ENCODE data around the gene PCDHGB1. TPM values are rescaled to one million over a fixed set of nuclear protein-coding genes. Genes with fewer than 3 reads are reported as not detected.

PCDHGB1 gene
- 4.5 and 5.0 TPM in 2 replicates for total RNA-seq (2014; rRNA removed; shearing (Covaris generic))

DNA sequence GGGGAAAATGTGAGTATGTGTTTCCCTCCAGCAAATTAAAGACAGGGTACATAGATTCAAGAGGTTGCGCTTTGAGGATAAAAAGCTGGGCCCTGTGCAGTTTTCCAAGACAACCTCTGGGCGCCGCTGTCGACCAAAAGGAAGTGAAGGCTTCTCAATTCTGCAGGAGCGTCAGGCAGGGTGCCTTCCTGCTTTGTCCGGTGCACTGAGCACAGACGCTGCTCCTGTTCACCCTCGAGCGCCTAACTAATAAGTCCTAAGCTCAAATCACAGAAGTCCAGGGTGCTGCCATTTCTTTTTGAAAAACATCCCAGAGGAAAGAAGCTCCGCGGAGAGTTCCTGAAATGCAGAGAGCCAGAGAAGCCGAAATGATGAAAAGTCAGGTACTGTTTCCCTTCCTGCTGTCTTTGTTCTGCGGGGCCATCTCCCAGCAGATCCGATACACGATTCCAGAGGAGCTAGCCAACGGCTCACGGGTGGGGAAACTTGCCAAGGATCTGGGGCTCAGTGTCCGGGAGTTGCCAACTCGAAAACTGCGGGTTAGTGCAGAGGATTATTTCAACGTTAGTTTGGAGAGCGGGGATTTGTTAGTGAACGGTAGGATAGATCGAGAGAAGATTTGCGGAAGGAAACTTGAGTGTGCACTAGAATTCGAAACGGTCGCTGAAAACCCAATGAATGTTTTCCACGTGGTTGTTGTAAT is at the start of gene PCDHGB1:
Gene PCDHGB1, plus strand, starts transcription at position 183 of the 703 bp plus-strand sequence. Its CDS starts 162 bp downstream, at position 345.

DNA sequence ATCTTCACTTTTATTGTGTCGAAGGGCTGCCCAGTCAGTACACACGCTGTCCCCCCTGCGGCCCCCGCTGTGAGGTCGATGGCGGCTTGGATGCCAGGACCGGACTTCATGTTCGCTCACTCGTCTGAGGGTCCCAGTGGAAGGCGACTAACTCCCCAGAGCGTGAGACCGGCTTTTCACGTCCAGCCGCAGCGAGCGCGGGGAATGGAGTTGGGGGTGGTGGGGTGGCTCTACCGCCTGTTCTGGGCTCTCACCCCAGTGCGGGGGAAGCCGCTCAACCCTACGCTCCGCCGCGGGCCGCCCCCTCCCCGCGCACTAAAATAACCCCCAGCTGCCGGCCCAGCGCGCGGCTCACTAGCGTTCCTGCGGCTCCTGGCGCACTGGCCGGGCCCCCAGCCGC is 46.1 kb upstream of the PCDHGB1 start, which contains the start of gene SLC25A2:
Gene SLC25A2, minus strand, starts transcription at position 294 of the 400 bp plus-strand sequence. Its CDS starts 184 bp downstream, at position 110.

DNA sequence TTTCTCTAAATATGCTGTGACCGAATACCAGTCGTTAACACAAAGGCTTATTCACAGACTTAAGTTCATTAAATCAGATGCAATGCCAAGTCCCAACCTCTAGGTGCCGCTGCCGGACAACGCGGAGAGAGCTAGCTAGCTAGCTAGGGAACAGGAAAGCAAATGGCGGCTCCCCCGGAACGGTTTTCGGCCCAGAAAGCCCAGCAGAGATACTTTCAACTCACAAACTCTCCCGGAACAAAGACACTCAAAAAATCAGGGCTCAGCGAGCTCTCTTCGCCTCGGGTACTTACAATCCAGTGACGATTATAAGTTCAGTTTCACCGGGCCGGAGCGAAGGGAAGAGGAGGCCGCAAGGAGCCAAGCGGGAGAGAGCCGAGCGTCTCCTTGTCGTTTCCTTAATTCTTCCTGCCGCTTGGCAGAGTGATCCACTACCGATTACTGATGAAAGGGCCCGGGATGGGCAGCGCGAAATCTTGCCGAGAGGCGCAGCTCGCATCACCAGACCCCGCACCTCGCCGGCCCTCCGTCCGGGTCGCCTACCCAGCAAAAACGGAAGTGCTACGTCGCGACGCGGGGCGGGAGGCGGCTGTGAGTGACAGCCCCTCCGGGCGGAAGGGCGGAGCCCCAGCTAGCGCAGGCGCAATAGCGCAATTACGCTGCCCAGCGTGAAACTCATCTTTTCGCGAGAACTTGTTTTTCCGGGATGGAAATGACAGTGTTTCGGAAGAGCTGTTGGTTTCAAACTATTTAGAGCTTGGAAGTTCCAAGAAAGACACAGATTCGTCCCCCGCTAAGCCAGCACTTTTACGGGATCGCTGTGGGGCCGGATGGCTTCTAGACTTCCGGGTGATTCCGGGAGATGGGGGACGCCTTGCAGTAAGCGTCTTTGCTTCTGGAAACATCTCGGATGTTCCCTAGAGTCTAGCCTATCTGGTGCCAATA is 29.4 kb upstream of the PCDHGB1 start, which contains the start of gene TAF7:
Gene TAF7, minus strand, starts transcription at position 560 of the 945 bp plus-strand sequence. CDS start 740 bp downstream, outside the sequence.

DNA sequence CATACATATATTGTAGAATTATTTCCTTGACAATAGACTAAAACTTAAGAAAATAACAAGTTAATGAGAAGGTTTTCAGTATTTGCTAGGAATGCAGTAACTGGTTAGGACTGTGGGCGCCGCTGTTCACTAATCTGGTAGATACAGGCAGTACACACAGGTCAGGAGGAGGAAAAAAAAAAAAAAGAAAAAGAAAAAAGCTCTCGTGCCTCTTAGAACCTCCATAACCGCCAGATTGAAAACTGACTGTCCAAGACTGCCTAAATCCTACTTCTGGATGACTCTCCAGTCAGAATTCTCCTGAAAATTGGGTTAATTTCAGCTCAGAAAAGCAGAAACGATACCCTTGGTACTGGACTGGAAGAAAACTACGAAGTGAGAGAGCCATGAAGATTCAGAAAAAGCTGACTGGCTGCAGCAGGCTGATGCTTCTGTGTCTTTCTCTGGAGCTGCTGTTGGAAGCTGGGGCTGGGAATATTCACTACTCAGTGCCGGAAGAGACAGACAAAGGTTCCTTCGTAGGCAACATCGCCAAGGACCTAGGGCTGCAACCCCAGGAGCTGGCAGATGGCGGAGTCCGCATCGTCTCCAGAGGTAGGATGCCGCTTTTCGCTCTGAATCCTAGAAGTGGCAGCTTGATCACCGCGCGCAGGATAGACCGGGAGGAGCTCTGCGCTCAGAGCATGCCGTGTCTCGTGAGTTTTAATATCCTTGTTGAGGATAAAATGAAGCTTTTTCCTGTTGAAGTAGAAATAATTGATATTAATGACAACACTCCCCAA is 19.4 kb upstream of the PCDHGB1 start, which contains the start of gene PCDHGA1:
Gene PCDHGA1, plus strand, starts transcription at position 216 of the 782 bp plus-strand sequence.

DNA sequence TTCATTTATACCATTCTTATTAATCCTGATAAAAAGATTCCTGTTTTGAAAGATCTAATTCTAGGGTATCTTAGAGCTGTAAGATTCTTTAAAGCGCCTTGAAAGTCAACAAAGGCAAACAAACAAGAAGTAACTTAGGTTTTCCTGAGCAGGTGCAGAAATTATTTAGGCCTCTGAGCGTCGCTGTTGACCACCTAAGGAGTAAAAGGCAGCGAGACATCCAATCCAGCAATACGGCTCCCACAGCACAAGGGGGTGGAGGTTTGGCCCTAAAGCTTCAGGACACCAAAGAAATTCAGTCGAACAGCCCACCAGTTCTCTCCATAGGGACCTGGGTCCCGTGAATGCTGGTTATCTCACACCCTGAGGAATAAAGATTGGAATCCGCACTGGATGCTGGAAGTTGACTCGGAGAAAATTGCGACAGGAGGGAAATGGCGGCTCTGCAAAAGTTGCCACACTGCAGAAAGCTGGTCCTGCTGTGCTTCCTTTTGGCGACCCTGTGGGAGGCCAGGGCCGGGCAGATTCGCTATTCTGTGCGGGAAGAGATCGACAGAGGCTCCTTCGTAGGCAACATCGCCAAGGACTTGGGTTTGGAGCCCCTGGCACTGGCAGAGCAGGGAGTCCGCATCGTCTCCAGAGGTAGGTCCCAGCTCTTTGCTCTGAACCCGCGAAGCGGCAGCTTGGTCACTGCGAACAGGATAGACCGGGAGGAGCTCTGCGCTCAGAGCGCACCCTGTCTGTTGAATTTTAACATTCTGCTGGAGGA is 11.2 kb upstream of the PCDHGB1 start, which contains the start of gene PCDHGA2:
Gene PCDHGA2, plus strand, starts transcription at position 223 of the 769 bp plus-strand sequence.

DNA sequence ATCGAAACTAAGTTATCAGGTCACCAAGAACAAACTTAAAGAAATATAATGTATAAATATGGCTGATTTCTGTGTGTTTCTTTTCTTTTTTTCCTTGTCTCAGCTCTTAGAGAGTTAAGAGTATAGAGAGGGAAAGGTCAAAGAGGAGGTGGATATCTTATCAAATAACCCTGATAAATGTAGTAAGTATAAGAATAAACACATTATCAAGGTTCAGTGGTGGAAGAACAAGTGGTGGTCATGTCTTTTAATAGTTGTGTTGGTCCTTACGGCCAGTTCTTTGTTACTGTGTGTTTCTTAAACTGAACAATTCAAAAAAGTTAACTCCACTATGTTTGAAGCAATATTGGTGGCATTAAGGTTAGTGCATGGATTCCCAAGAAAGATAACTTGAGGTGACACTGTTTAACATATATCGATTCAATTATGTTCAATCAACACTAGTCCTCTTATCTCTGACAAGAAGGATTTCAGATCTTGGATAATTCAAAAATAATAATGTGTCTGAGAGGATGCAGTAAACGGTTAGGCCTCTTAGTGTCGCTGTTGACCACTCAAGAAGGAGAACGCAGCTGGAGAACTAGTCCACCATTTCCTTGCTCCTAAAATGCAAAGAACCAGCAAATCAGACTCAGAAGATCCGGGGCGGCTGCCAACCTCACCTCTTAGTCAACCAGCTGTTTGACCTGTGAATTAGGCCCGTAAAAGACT is 6.5 kb upstream of the PCDHGB1 start, which contains the start of gene PCDHGA3:
Gene PCDHGA3, plus strand, starts transcription at position 588 of the 711 bp plus-strand sequence. CDS start 205 bp downstream, outside the sequence.

DNA sequence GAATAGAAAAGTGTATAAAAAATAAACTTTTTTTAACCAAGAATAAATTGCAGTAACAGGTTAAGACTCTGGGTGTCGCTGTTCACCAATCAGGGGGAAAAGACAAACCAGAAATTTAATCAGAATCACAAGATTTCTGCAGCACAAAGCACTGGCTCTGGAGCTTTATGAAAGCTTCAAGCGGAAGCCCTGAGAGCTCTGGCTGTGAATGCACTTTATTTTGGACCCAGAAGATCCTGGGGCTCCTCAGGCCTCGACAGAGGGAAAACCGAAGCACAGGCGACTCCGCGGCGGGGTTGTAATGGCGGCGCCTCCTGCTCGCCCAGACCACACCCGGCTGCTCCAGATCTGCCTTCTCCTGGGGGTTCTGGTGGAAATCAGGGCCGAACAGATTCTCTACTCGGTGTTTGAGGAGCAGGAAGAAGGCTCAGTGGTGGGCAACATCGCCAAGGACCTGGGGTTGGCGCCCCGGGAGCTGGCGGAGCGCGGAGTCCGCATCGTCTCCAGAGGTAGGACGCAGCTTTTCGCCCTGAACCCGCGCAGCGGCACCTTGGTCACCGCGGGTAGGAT is 5.1 kb downstream of the PCDHGB1 start, which contains the start of gene PCDHGA4:
Gene PCDHGA4, plus strand, starts transcription at position 122 of the 570 bp plus-strand sequence. Its CDS starts 87 bp downstream, at position 209.

DNA sequence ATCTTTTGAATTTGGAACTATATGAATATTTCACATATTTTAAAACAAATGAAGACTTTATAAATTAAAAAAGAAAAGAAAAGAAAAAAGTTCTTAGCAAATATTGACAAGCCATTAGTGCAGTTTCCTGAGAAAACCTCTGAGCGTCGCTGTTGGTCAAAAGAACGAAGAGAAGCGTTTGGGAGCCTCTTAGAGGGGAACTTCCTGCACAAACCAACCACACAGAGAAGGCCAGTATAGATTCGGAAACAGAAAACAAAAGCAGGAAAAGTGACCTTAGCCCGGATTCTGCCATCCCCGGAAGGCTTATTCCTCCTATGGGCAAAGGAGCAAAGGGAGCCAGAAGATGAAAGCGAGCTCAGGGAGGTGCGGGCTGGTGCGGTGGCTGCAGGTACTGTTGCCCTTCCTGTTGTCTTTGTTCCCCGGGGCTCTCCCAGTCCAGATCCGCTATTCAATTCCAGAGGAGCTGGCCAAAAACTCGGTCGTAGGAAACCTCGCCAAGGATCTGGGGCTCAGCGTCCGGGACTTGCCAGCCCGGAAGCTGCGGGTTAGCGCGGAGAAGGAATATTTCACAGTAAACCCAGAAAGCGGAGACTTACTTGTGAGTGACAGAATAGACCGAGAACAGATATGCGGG is 10.0 kb downstream of the PCDHGB1 start, which contains the start of gene PCDHGB2:
Gene PCDHGB2, plus strand, starts transcription at position 205 of the 637 bp plus-strand sequence. Its CDS starts 142 bp downstream, at position 347.

DNA sequence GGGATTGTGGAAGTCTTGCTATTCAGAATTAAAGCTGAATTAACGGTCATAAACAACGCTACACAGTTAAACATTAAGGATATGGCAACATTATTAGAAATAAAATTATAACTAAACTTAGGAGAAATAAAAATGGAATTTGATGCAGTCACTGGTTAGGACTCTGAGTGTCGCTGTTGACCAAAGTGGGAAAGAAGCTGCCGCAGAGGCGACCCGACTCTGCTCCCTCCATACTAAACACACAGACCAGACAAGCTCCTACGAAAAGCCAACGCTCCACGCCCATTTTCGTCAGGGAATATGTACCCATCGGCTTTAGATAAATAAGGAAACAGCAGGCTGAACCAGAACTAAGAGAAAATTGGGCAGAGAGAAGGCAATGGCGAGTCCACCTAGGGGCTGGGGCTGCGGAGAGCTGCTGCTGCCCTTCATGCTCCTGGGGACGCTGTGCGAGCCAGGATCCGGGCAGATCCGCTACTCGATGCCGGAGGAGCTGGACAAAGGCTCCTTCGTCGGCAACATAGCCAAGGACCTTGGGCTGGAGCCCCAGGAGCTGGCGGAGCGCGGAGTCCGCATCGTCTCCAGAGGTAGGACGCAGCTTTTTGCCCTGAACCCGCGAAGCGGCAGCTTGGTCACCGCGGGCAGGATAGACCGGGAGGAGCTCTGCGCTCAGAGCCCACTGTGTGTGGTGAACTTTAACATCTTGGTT is 14.2 kb downstream of the PCDHGB1 start, which contains the start of gene PCDHGA5:
Gene PCDHGA5, plus strand, starts transcription at position 211 of the 709 bp plus-strand sequence. Its CDS starts 169 bp downstream, at position 380.

DNA sequence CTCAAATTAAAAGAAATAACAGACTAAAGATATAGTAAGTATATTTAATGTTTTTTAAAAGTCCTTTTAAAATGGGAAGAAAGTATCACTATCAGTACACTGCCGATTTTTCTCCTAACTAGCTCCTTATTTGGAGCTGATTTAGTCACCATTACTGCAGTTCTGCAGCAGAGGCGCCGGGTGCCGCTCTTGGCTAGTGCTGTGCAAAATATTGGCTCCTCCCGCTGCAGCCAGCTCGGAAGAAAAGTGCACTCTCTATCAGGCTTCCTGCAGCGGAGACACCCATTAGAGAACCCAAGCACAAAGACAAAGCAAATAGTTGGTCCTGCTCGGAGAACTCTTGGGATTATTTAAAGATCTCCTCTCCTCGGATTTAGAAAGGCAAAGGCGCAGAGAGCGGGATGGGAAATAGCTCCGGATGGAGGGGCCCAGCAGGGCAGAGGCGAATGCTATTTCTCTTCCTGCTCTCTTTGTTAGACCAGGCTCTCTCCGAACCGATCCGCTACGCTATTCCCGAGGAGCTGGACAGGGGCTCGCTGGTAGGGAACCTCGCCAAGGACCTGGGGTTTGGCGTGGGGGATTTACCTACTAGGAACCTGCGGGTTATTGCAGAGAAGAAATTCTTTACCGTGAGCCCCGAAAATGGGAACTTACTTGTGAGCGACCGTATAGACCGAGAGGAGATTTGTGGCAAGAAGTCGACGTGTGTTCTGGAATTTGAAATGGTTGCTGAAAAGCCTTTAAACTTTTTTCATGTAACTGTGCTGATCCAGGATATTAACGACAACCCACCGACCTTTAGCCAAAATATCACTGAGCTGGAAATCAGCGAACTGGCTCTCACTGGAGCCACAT is 20.3 kb downstream of the PCDHGB1 start, which contains the start of gene PCDHGB3:
Gene PCDHGB3, plus strand, starts transcription at position 249 of the 855 bp plus-strand sequence. Its CDS starts 153 bp downstream, at position 402.

DNA sequence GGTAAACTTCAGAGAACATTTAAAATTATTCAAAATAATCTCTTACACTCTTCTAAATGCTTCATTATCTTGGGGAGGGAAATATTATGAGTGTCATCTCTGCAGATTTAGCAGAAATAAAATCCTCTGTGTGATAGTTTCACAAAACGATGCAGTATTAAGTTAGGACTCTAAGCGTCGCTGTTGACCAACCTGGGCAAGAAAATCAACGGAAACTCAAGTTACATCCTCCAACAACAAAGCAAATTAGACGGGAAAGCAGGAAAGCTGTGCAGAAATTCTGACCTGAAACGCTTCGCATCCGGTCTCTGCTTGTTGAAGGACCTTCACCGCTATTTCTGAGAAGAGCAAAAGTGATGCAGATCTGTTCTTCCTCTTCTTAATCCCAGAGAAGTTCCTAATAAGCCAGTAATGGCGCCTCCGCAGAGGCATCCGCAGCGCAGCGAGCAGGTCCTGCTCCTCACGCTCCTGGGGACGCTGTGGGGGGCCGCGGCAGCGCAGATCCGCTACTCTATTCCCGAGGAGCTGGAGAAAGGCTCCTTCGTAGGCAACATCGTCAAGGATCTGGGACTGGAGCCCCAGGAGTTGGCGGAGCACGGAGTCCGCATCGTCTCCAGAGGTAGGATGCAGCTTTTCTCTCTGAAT is 23.9 kb downstream of the PCDHGB1 start, which contains the start of gene PCDHGA6:
Gene PCDHGA6, plus strand, starts transcription at position 219 of the 645 bp plus-strand sequence. Its CDS starts 193 bp downstream, at position 412.

DNA sequence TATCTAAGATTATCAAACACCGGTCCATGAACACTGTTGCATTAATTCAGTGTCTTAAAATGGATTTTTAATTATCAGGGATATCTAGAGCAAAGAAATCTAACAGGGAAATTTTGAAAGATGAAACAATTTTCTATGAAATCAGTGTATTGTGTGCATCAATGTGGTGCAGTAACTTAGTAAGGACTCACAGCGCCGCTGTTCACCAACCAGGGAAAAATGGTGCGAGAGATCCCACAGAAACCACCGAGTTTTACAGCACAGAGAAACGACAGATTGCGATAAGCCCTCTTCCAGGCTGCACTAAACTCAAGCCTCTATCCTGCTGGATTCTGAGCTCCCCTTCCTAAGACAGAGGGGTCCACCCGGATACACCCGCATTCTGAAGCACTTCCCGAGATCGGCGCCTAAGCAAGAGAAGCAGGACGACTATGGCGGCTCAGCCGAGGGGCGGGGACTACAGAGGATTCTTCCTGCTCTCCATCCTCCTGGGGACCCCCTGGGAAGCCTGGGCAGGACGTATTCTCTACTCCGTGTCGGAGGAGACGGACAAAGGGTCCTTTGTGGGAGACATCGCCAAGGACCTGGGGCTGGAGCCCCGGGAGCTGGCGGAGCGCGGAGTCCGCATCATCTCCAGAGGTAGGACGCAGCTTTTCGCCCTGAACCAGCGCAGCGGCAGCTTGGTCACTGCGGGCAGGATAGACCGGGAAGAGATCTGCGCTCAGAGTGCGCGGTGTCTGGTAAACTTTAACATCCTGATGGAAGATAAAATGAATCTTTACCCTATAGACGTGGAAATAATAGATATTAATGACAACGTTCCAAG is 32.8 kb downstream of the PCDHGB1 start, which contains the start of gene PCDHGA7:
Gene PCDHGA7, plus strand, starts transcription at position 274 of the 826 bp plus-strand sequence. Its CDS starts 158 bp downstream, at position 432.

DNA sequence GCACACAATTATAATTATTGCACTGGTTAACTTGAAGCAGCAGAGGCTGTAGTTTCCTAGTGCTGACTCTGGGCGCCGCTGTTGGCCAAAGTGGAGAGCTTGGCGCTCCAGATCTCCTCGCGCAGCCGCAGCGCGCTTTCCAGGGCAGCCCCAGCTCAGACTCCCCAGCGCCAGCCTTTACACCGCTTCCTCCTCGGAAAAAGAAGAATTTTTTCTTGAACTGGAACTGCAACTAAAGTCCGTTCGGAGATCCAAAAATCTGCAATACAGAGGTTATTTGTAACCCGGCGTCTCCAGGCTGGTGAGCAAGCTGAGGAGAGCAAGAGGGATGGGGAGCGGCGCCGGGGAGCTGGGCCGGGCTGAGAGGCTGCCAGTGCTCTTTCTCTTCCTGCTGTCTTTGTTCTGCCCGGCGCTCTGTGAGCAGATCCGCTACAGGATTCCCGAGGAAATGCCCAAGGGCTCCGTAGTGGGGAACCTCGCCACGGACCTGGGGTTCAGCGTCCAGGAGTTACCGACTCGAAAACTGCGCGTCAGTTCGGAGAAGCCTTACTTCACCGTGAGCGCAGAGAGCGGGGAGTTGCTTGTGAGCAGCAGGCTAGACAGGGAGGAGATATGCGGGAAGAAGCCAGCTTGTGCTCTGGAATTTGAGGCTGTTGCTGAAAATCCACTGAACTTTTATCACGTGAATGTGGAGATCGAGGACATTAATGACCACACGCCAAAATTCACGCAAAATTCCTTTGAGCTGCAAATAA is 37.8 kb downstream of the PCDHGB1 start, which contains the start of gene PCDHGB4:
Gene PCDHGB4, plus strand, starts transcription at position 142 of the 755 bp plus-strand sequence. Its CDS starts 187 bp downstream, at position 329.

DNA sequence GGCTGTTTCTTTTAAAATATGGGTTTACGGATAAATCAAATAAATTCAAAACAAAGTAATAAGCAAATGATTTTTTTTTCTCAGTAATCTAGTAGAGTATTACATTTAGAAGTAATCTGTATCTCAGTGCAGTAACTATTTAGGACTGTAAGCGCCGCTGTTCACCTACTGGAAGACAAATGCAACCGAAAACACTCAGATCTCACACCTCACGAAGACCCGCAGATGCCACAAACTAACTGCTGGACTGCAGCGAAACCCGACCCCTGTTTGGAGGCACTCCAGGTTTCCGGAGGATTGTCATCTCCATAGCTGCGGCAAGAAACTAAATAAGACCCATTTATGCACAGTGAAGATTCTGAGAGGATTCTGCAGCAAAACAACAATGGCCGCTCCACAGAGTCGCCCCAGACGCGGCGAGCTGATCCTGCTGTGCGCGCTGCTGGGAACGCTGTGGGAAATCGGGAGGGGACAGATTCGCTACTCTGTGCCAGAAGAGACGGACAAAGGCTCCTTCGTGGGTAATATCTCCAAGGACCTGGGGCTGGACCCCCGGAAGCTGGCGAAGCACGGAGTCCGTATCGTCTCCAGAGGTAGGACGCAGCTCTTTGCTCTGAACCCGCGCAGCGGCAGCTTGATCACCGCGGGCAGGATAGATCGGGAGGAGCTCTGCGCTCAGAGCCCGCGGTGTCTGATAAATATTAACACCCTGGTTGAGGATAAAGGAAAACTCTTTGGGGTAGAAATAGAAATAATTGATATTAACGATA is 42.7 kb downstream of the PCDHGB1 start, which contains the start of gene PCDHGA8:
Gene PCDHGA8, plus strand, starts transcription at position 205 of the 770 bp plus-strand sequence. Its CDS starts 181 bp downstream, at position 386.

Data from A375 (cell line).